HepG2 (cell line): ENCODE results near the gene ASH1L. TPM values are rescaled to one million over a fixed set of nuclear protein-coding genes. Genes with fewer than 3 reads are reported as not detected.

Experiments used
- CBX1 ChIP-seq: IDR thresholded peaks from one replicate; pipeline ENCODE4 v1.6.1; 2016; ENCODE audit warnings: antibody characterized with exemption, low read depth
- CEBPZ ChIP-seq: IDR thresholded peaks from 2 replicates; pipeline ENCODE4 v1.6.1; 2012; ENCODE audit warnings: low read length, improper control_type of control experiment
- EEA1 ChIP-seq: sonication (generic); formaldehyde crosslinking; IDR thresholded peaks from 2 replicates; pipeline ENCODE4 v1.5.1; 2020; ENCODE audit warnings: mild to moderate bottlenecking, missing genetic modification reagents, borderline replicate concordance
- HOXD1 ChIP-seq: sonication (generic); formaldehyde crosslinking; IDR thresholded peaks from 2 replicates; pipeline ENCODE4 v1.5.0; 2020; ENCODE audit warnings: missing genetic modification reagents
- NCOA1 ChIP-seq: sonication (generic); formaldehyde crosslinking; IDR thresholded peaks from 2 replicates; pipeline ENCODE4 v1.9.0; 2021; ENCODE audit warnings: missing genetic modification reagents
- NFRKB ChIP-seq: fragments of 450-650 bp; IDR thresholded peaks from 2 replicates; pipeline ENCODE4 v1.6.1; 2017
- NRL ChIP-seq: sonication (generic); formaldehyde crosslinking; IDR thresholded peaks from 2 replicates; pipeline ENCODE4 v1.5.0; 2020; ENCODE audit warnings: missing genetic modification reagents, mild to moderate bottlenecking, moderate library complexity, borderline replicate concordance
- RAD21 ChIP-seq: fragments of 450-650 bp; formaldehyde crosslinking; IDR thresholded peaks from 2 replicates; pipeline ENCODE4 v1.5.0; 2020; ENCODE audit warnings: mild to moderate bottlenecking
- TGIF2 ChIP-seq: IDR thresholded peaks from 2 replicates; pipeline ENCODE4 v1.6.1; 2016; ENCODE audit warnings: control low read depth, missing compliant biosample characterization
- TRIM22 ChIP-seq: fragments of 450-650 bp; IDR thresholded peaks from 2 replicates; pipeline ENCODE4 v1.6.1; 2017
- YEATS2 ChIP-seq: sonication (generic); formaldehyde crosslinking; IDR thresholded peaks from 2 replicates; pipeline ENCODE4 v1.4.0; 2020; ENCODE audit warnings: missing genetic modification reagents, borderline replicate concordance
- ZHX1 ChIP-seq: sonication (generic); formaldehyde crosslinking; IDR thresholded peaks from 2 replicates; pipeline ENCODE4 v1.8.1; 2022; ENCODE audit warnings: low read depth, mild to moderate bottlenecking, missing genetic modification reagents
- ZNF3 ChIP-seq: IDR thresholded peaks from 2 replicates; pipeline ENCODE4 v1.7.0; 2017; ENCODE audit warnings: inconsistent platforms
- ZNF547 ChIP-seq: sonication (generic); formaldehyde crosslinking; IDR thresholded peaks from 2 replicates; pipeline ENCODE4 v1.5.1; 2020; ENCODE audit warnings: mild to moderate bottlenecking, missing genetic modification reagents
- ZNF569 ChIP-seq: sonication (generic); formaldehyde crosslinking; IDR thresholded peaks from 2 replicates; pipeline ENCODE4 v1.5.0; 2020; ENCODE audit warnings: mild to moderate bottlenecking, missing genetic modification reagents, moderate library complexity, borderline replicate concordance
- ZNF619 ChIP-seq: sonication (generic); formaldehyde crosslinking; IDR thresholded peaks from 2 replicates; pipeline ENCODE4 v1.4.0; 2020; ENCODE audit warnings: mild to moderate bottlenecking, missing genetic modification reagents
- ZNF710 ChIP-seq: sonication (generic); formaldehyde crosslinking; IDR thresholded peaks from 2 replicates; pipeline ENCODE4 v1.5.0; 2020; ENCODE audit warnings: mild to moderate bottlenecking, missing genetic modification reagents, borderline replicate concordance
- polyA plus RNA-seq, 8 experiments: library from polyadenylated mRNA; depleted of rRNA in 3 of 8; stranded (reverse) in 7 of 8; unstranded in 1 of 8; fragments of >200 nt; fragmentation: Illumina TruSeq in 4 of 8; extraction: Trizol in 4 of 8; gene quantifications; 2 replicates each; pipeline versions ENCODE4 v1.2.1 to v1.2.3, GENCODE V29; 2011 to 2016; ENCODE audit warnings: low read depth in 4 of 8, missing spikeins in 1 of 8, mixed read lengths in 1 of 8; ENCODE audit not compliant: insufficient read depth in 1 of 8
- total RNA-seq, 5 experiments: library from RNA; depleted of rRNA; stranded (reverse); fragments of >200 nt; fragmentation: Illumina TruSeq; extraction: Trizol; gene quantifications; 2 replicates each; pipeline ENCODE4 v1.2.3, GENCODE V29; 2016; ENCODE audit warnings: low read depth in 1 of 5

Gene ASH1L
- total and polyA plus RNA-seq, 2 of the 13 experiments (the other 11 are each of a cell fraction or from before 2014, with no cell fraction given): 10.2 to 15.3 TPM

GRCh38 chr1:155300553-155301329 lies 261.9 kb downstream of the ASH1L start (continued):
- no peak for TF ChIP-seq TRIM22
- TF ChIP-seq ZNF619 (CRISPR knock-in tag): no peak; the same call in 1 of the 2 replicates
- peak; percentile 87; the same call in 1 of the 2 replicates for TF ChIP-seq NRL (CRISPR knock-in tag)
- peak; percentile 81; the same call in 1 of the 2 replicates for TF ChIP-seq HOXD1 (CRISPR knock-in tag)
- no peak; the same call in 1 of the 2 replicates for TF ChIP-seq ZNF3 (CRISPR knock-in tag)
- TF ChIP-seq ZNF547 (CRISPR knock-in tag): peak; percentile 64; the same call in 1 of the 2 replicates
- TF ChIP-seq ZNF710 (CRISPR knock-in tag): peak; percentile 90; the same call in 1 of the 2 replicates
- TF ChIP-seq CEBPZ: no peak
- no peak for TF ChIP-seq CBX1
- TF ChIP-seq EEA1 (CRISPR knock-in tag): peak; percentile 73; the same call in 1 of the 2 replicates
- peak; percentile 90 for TF ChIP-seq TGIF2
- no peak for TF ChIP-seq ZHX1
- TF ChIP-seq ZNF569 (CRISPR knock-in tag): no peak
- TF ChIP-seq NCOA1 (CRISPR knock-in tag): 0 out of 2 replicates have a peak, but pooled peaks have one; percentile 58
- no peak for TF ChIP-seq NFRKB
- TF ChIP-seq YEATS2 (CRISPR knock-in tag): no peak; the same call in 1 of the 2 replicates
- TF ChIP-seq RAD21 (CRISPR knock-in tag): peak; percentile 49
